Activated T-helper 2 cell treated with anti-CD3 and anti-CD28 coated beads, Interferon-gamma antibody, Interleukin-2, Interleukin-4, amounts not matched to agents 10 μg/mL and 5 μg/mL and 100 μg/mL, durations not matched to agents 14 hours and 24 hours and 36 hours (primary cell): ENCODE measurements around the gene TOGARAM2. TPM values are rescaled to one million over a fixed set of nuclear protein-coding genes. Genes with fewer than 3 reads are reported as not detected.
"Not testable (repeated sequence)": the region's sequence is repeated elsewhere in the genome, so short reads cannot be mapped to it uniquely, and the experiment has no call there.

Experiments
- DNase-seq: peaks from one replicate; pipeline ENCODE4 v3.0.0; 2021; ENCODE audit warnings: low spot score
- H3K27ac Mint-ChIP-seq: one replicate; pipeline ENCODE4 v1.8.0; 2021; ENCODE audit warnings: mixed read lengths
- H3K27me3 Mint-ChIP-seq: one replicate; pipeline ENCODE4 v1.8.0; 2021; ENCODE audit warnings: low read depth, mixed read lengths
- H3K36me3 Mint-ChIP-seq: one replicate; pipeline ENCODE4 v1.8.0; 2021; ENCODE audit warnings: low read depth, mixed read lengths
- H3K4me1 Mint-ChIP-seq: one replicate; pipeline ENCODE4 v1.8.0; 2021; ENCODE audit warnings: low read depth, mixed read lengths
- H3K4me3 Mint-ChIP-seq: one replicate; pipeline ENCODE4 v1.8.0; 2021; ENCODE audit warnings: low read depth, mild to moderate bottlenecking, moderate library complexity, mixed read lengths
- H3K9me3 Mint-ChIP-seq: one replicate; pipeline ENCODE4 v1.8.0; 2021; ENCODE audit warnings: mixed read lengths
- intact Hi-C: fragments of 100-400 bp; cut with micrococcal nuclease; formaldehyde crosslinking; loops from one replicate; pipeline ENCODE4 v1.15.1; 2023
- total RNA-seq: library from RNA; stranded (reverse); gene quantifications from 2 replicates; pipeline ENCODE4 v1.2.3, GENCODE V29; 2022

The TOGARAM2 gene
- total RNA-seq, 1 donor from 2014 or later, result 4.0 TPM

GRCh38 chr2:29071032-29071975 lies 90.2 kb downstream of the TOGARAM2 start:
- intact Hi-C loops, result no loop called here
- H3K27ac Mint-ChIP-seq, result no peak overlapping the region
- no peaks in the 10 kb centered on the region for H3K27me3 Mint-ChIP-seq
- H3K4me1 Mint-ChIP-seq, result no peaks in the 10 kb centered on the region
- no peaks in the 10 kb centered on the region for H3K36me3 Mint-ChIP-seq
- DNase-seq, result no peak
- H3K4me3 Mint-ChIP-seq, result no peak overlapping the region
- no peaks in the 10 kb centered on the region for H3K9me3 Mint-ChIP-seq

- H3K36me3 Mint-ChIP-seq, result no peaks in the 10 kb centered on the region
- no peak overlapping the region for H3K27ac Mint-ChIP-seq
- intact Hi-C loops, result no loop called here
- no peaks in the 10 kb centered on the region for H3K9me3 Mint-ChIP-seq
- H3K4me1 Mint-ChIP-seq, result no peaks in the 10 kb centered on the region
- H3K4me3 Mint-ChIP-seq, result no peak overlapping the region
- H3K27me3 Mint-ChIP-seq, result no peaks in the 10 kb centered on the region
- no peak for DNase-seq
These were observed 91.2 kb downstream of the TOGARAM2 start for GRCh38 chr2:29072251-29072650.

GRCh38 chr2:29072971-29073725 lies 92.0 kb downstream of the TOGARAM2 start:
- intact Hi-C loops, result no loop called here
- no peaks in the 10 kb centered on the region for H3K4me1 Mint-ChIP-seq
- no peak for DNase-seq
- no peak overlapping the region for H3K27ac Mint-ChIP-seq
- H3K36me3 Mint-ChIP-seq, result no peaks in the 10 kb centered on the region
- H3K9me3 Mint-ChIP-seq, result no peaks in the 10 kb centered on the region
- H3K4me3 Mint-ChIP-seq, result no peak overlapping the region
- H3K27me3 Mint-ChIP-seq, result no peaks in the 10 kb centered on the region

- no peak overlapping the region for H3K4me3 Mint-ChIP-seq
- intact Hi-C loops, result no loop called here
- no peaks in the 10 kb centered on the region for H3K4me1 Mint-ChIP-seq
- no peaks in the 10 kb centered on the region for H3K36me3 Mint-ChIP-seq
- H3K27me3 Mint-ChIP-seq, result no peaks in the 10 kb centered on the region
- H3K27ac Mint-ChIP-seq, result no peak overlapping the region
- no peaks in the 10 kb centered on the region for H3K9me3 Mint-ChIP-seq
- DNase-seq, result no peak
These were observed 92.8 kb downstream of the TOGARAM2 start for GRCh38 chr2:29073933-29074332.

GRCh38 chr2:29074411-29074810 lies 93.3 kb downstream of the TOGARAM2 start, which contains the start of gene PCARE:
PCARE (minus strand) TSS chr2:29074523; CDS start chr2:29074261, 262 bp downstream.
- Mint-ChIP-seq H3K9me3 (no peaks in the 10 kb centered on the region), H3K27me3 (no peaks in the 10 kb centered on the region), H3K4me1 (no peaks in the 10 kb centered on the region), H3K27ac (no peak within 1 kb of the TSS), H3K36me3 (no peaks in the 10 kb centered on the region), H3K4me3 (no peak within 1 kb of the TSS)
- intact Hi-C loops, result no loop called here
- no peak for DNase-seq

GRCh38 chr2:29075894-29076705 lies 95.0 kb downstream of the TOGARAM2 start:
- DNase-seq, result no peak
- Mint-ChIP-seq H3K27ac (no peak overlapping the region), H3K27me3 (no peaks in the 10 kb centered on the region), H3K36me3 (no peaks in the 10 kb centered on the region), H3K4me3 (no peak overlapping the region), H3K4me1 (no peaks in the 10 kb centered on the region), H3K9me3 (peaks cover 7% of the 10 kb centered on the region)
- intact Hi-C loops, result no loop called here

GRCh38 chr2:29079887-29080286 lies 98.8 kb downstream of the TOGARAM2 start:
- intact Hi-C loops, result no loop called here
- no peak overlapping the region for H3K27ac Mint-ChIP-seq
- H3K27me3 Mint-ChIP-seq, result no peaks in the 10 kb centered on the region
- DNase-seq, result no peak
- H3K36me3 Mint-ChIP-seq, result no peaks in the 10 kb centered on the region
- peaks cover 11% of the 10 kb centered on the region for H3K9me3 Mint-ChIP-seq
- H3K4me1 Mint-ChIP-seq, result no peaks in the 10 kb centered on the region
- no peak overlapping the region for H3K4me3 Mint-ChIP-seq

- intact Hi-C loops, result no loop called here
- Mint-ChIP-seq H3K27me3 (no peaks in the 10 kb centered on the region), H3K4me3 (no peak overlapping the region), H3K9me3 (peaks cover 11% of the 10 kb centered on the region), H3K4me1 (no peaks in the 10 kb centered on the region), H3K27ac (no peak overlapping the region), H3K36me3 (no peaks in the 10 kb centered on the region)
- no peak for DNase-seq
These were observed 100.0 kb downstream of the TOGARAM2 start for GRCh38 chr2:29080886-29081743.

GRCh38 chr2:29082804-29083495 lies 101.9 kb downstream of the TOGARAM2 start:
- no peak for DNase-seq
- Mint-ChIP-seq H3K4me1 (no peaks in the 10 kb centered on the region), H3K36me3 (no peaks in the 10 kb centered on the region)

GRCh38 chr2:29084554-29084953 lies 103.5 kb downstream of the TOGARAM2 start:
- Mint-ChIP-seq H3K27ac (no peak overlapping the region), H3K4me3 (no peak overlapping the region), H3K36me3 (no peaks in the 10 kb centered on the region), H3K27me3 (peaks cover 8% of the 10 kb centered on the region), H3K4me1 (no peaks in the 10 kb centered on the region), H3K9me3 (peaks cover 11% of the 10 kb centered on the region)
- DNase-seq, result no peak
- intact Hi-C loops, result no loop called here

More at GRCh38 chr2:29082804-29083495, 101.9 kb downstream of the TOGARAM2 start:
- intact Hi-C loops, result no loop called here
- H3K27ac Mint-ChIP-seq, result no peak overlapping the region
- peaks cover 3% of the 10 kb centered on the region for H3K27me3 Mint-ChIP-seq
- H3K9me3 Mint-ChIP-seq, result peaks cover 11% of the 10 kb centered on the region
- H3K4me3 Mint-ChIP-seq, result no peak overlapping the region

- H3K27ac Mint-ChIP-seq, intact Hi-C loops: not testable (repeated sequence)
These were observed 109.2 kb downstream of the TOGARAM2 start for GRCh38 chr2:29090311-29090710.

More at GRCh38 chr2:29090311-29090710, 109.2 kb downstream of the TOGARAM2 start:
- DNase-seq, H3K4me3 Mint-ChIP-seq, H3K4me1 Mint-ChIP-seq, H3K36me3 Mint-ChIP-seq, H3K9me3 Mint-ChIP-seq: not testable (repeated sequence)
- peaks cover 18% of the 10 kb centered on the region for H3K27me3 Mint-ChIP-seq
